Stimulated activated CD4-positive, alpha-beta T cell treated with anti-CD3 and anti-CD28 coated beads, Interleukin-4, amount 100 ng/mL, for 1 hour (primary cell): ENCODE data around the gene RBM4.
"Not testable (repeated sequence)": the region's sequence is repeated elsewhere in the genome, so short reads cannot be mapped to it uniquely, and the experiment has no call there.

Experiments used
- DNase-seq: peaks from one replicate; pipeline ENCODE4 v3.0.0-alpha.2; 2020

The RBM4 gene

GRCh38 chr11:66617155-66617834 is 21.2 kb upstream of the RBM4 start:
- DNase-seq: peak; percentile 13

GRCh38 chr11:66619080-66619554 is 19.4 kb upstream of the RBM4 start:
- DNase-seq: no peak

GRCh38 chr11:66624450-66624849 is 14.1 kb upstream of the RBM4 start:
- no peak for DNase-seq

GRCh38 chr11:66625041-66625751 is 13.3 kb upstream of the RBM4 start:
- DNase-seq: no peak

GRCh38 chr11:66625752-66626149 is 12.8 kb upstream of the RBM4 start:
- no peak for DNase-seq

GRCh38 chr11:66626382-66626781 is 12.1 kb upstream of the RBM4 start:
- DNase-seq: no peak

GRCh38 chr11:66626926-66627325 is 11.6 kb upstream of the RBM4 start:
- DNase-seq: no peak

GRCh38 chr11:66628061-66628603 is 10.4 kb upstream of the RBM4 start:
- no peak for DNase-seq

- no peak for DNase-seq
Measured at GRCh38 chr11:66629356-66629755, 9.1 kb upstream of the RBM4 start.

GRCh38 chr11:66631883-66632282 is 6.6 kb upstream of the RBM4 start:
- DNase-seq: no peak

- no peak for DNase-seq
Measured at GRCh38 chr11:66632952-66633351, 5.6 kb upstream of the RBM4 start.

- no peak for DNase-seq
Measured at GRCh38 chr11:66636411-66636810, 2.1 kb upstream of the RBM4 start.

GRCh38 chr11:66637557-66638176 is 836 bp upstream of the RBM4 start:
- peak; percentile 18 for DNase-seq

GRCh38 chr11:66639066-66639813 is 737 bp downstream of the RBM4 start:
- DNase-seq: no peak

GRCh38 chr11:66639814-66640340 is 1.4 kb downstream of the RBM4 start:
- DNase-seq: not testable (repeated sequence)

GRCh38 chr11:66641834-66642233 is 3.3 kb downstream of the RBM4 start:
- no peak for DNase-seq

- no peak for DNase-seq
Measured at GRCh38 chr11:66643745-66644437, 5.4 kb downstream of the RBM4 start.

- no peak for DNase-seq
Measured at GRCh38 chr11:66646828-66647227, 8.3 kb downstream of the RBM4 start.

- DNase-seq: no peak
Measured at GRCh38 chr11:66649903-66650302, 11.4 kb downstream of the RBM4 start.

GRCh38 chr11:66651016-66651415 is 12.5 kb downstream of the RBM4 start:
- DNase-seq: no peak

- no peak for DNase-seq
Measured at GRCh38 chr11:66652651-66653050, 14.1 kb downstream of the RBM4 start.

GRCh38 chr11:66653123-66653522 is 14.6 kb downstream of the RBM4 start:
- DNase-seq: no peak
